Renal cortex interstitium (tissue), 15 donors: ENCODE data around the gene CENPA. TPM values are rescaled to one million over a fixed set of nuclear protein-coding genes. Genes with fewer than 3 reads are reported as not detected.
"Not testable (repeated sequence)": the region's sequence is repeated elsewhere in the genome, so short reads cannot be mapped to it uniquely, and the experiment has no call there.

Experiments
- DNase-seq, 11 donors: peaks; one replicate each; pipeline ENCODE4 v3.0.0-alpha.2; 2013; ENCODE audit warnings: low read depth in 9 of 11, low spot score in 4 of 11; ENCODE audit errors: extremely low read depth in 1 of 11
- long read RNA-seq, 16 experiments: transcript quantifications; one replicate each; lab custom pipeline, GENCODE V29; 2026
- polyA plus RNA-seq, 3 donors: library from polyadenylated mRNA; unstranded; fragments of 120-200 nt; gene quantifications; one replicate each; pipeline ENCODE4 v1.2.1, GENCODE V29; 2013; ENCODE audit not compliant: insufficient read length in 3 of 3

CENPA gene
- 10 to 100 TPM; 12.1 to 17.2 (median 17.2) TPM for polyA plus RNA-seq
- long read RNA-seq, donor 1, transcript CENPA-202 (5 exons, 1,452 nt) = major isoform, 5 of 8 reads
- long read RNA-seq, donor 1, partial matches to known transcripts = 0 of 8 reads
- long read RNA-seq, donor 1, other reads (novel, unspliced or antisense) = 0 of 8 reads
- long read RNA-seq, donor 2, partial matches to known transcripts = 0 of 4 reads
- long read RNA-seq, donor 2, other reads (novel, unspliced or antisense) = 0 of 4 reads
- long read RNA-seq, donor 3, transcript CENPA-202 (5 exons, 1,452 nt) = major isoform, 5 of 6 reads
- long read RNA-seq, donor 3, partial matches to known transcripts = 0 of 6 reads
- long read RNA-seq, donor 3, other reads (novel, unspliced or antisense) = 0 of 6 reads
- long read RNA-seq, donor 4, partial matches to known transcripts = 0 of 2 reads
- long read RNA-seq, donor 4, other reads (novel, unspliced or antisense) = 0 of 2 reads
- long read RNA-seq, donor 5 = 0 reads
- long read RNA-seq, donor 6, transcript CENPA-202 (5 exons, 1,452 nt) = major isoform, 5 of 6 reads
- long read RNA-seq, donor 6, partial matches to known transcripts = 0 of 6 reads
- long read RNA-seq, donor 6, other reads (novel, unspliced or antisense) = 0 of 6 reads
- long read RNA-seq, donor 7, transcript CENPA-202 (5 exons, 1,452 nt) = major isoform, 10 of 12 reads
- long read RNA-seq, donor 7, partial matches to known transcripts = 0 of 12 reads
- long read RNA-seq, donor 7, other reads (novel, unspliced or antisense) = 0 of 12 reads
- long read RNA-seq, donor 8, transcript CENPA-202 (5 exons, 1,452 nt) = major isoform, 7 of 10 reads
- long read RNA-seq, donor 8, partial matches to known transcripts = 0 of 10 reads
- long read RNA-seq, donor 8, other reads (novel, unspliced or antisense) = 0 of 10 reads
- long read RNA-seq, donor 9, transcript CENPA-202 (5 exons, 1,452 nt) = major isoform, 5 of 5 reads
- long read RNA-seq, donor 9, partial matches to known transcripts = 0 of 5 reads
- long read RNA-seq, donor 9, other reads (novel, unspliced or antisense) = 0 of 5 reads
- long read RNA-seq, donor 10, partial matches to known transcripts = 8 of 13 reads
- long read RNA-seq, donor 10, other reads (novel, unspliced or antisense) = 0 of 13 reads
- long read RNA-seq, donor 11, partial matches to known transcripts = 0 of 5 reads
- long read RNA-seq, donor 11, other reads (novel, unspliced or antisense) = 0 of 5 reads
- long read RNA-seq, donor 12, partial matches to known transcripts = 0 of 2 reads
- long read RNA-seq, donor 12, other reads (novel, unspliced or antisense) = 0 of 2 reads
- long read RNA-seq, donor 13, transcript CENPA-202 (5 exons, 1,452 nt) = major isoform, 10 of 21 reads
- long read RNA-seq, donor 13, partial matches to known transcripts = 10 of 21 reads
- long read RNA-seq, donor 13, other reads (novel, unspliced or antisense) = 0 of 21 reads
- long read RNA-seq, donor 14, partial matches to known transcripts = 0 of 6 reads
- long read RNA-seq, donor 14, other reads (novel, unspliced or antisense) = 0 of 6 reads
- long read RNA-seq, donor 15, partial matches to known transcripts = 0 of 4 reads
- long read RNA-seq, donor 15, other reads (novel, unspliced or antisense) = 0 of 4 reads
- long read RNA-seq, donor 16, transcript CENPA-202 (5 exons, 1,452 nt) = major isoform, 10 of 11 reads
- long read RNA-seq, donor 16, partial matches to known transcripts = 0 of 11 reads
- long read RNA-seq, donor 16, other reads (novel, unspliced or antisense) = 0 of 11 reads

DNA sequence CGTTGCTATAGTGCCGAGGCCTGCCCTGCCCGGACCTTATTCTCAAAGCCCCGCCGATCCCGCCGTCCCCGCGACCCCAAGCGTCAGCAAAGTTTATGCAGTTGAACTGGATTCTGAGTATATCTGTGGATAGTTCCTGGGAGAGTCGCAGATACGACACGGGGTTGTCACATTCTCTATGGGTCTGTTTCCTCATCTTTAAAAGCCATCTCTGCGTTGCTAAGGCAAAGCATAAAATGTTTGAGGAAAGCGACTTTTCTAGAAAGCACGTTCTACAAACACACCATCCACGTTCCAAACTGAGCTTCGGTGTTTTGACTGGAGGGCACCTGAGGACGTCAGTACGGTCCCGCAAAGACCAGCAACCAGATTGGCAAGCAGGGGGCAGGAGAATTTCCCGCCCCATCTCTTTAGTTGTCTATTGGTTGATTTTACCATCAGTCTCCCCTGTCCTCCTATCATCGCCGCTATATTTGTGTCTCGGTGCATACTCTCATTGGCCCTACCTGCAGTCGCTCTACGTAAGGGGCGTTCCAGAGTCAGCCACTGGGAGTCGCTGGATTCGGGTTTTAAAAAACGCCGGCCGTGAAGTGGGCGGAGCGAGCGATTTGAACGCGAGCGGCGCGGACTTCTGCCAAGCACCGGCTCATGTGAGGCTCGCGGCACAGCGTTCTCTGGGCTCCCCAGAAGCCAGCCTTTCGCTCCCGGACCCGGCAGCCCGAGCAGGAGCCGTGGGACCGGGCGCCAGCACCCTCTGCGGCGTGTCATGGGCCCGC lies at the start of gene CENPA:
Gene CENPA, plus strand, starts transcription at position 626 of the 776 bp plus-strand sequence. Its CDS starts 141 bp downstream, at position 767.
- peak; percentile 96 to 99 (median 99) for DNase-seq

DNA sequence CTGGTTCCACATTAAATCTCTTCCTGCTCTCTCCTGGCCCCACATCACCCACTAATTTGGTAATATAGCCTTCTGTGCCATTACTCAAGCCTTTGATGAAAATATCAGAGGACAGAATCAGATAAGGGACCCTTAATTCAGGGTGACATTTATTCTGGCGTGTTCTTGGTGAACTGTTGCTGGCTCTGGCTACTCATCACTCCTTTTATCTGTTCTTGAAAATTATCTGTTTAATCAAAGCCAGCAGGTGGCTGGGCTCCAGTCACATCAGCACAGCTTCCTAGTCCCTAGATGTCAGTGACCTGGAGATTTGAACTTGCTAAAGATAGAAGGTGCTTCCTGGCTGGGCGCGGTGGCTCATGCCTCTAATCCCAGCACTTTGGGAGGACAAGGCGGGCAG lies 48.6 kb upstream of the CENPA start:
- no peak for DNase-seq

DNA sequence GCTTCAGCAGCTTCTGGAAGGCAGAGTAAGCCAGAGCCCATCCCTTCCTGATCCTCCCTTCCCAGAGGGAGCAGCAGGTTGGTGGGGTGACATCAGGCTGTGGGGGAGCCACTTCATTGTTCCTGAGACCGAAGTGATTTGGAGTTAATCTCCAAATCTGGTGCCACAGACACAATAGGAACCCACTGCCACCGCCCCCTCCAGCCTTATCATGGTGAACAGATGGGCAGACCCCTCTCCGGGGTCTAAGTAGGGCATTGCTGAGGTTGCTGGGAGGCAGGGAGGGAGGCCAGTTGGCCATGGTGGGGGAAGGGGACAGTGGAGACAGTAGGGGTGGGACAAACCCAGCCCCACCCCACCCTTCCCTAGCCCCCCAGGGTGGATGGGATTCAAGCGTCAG lies 47.4 kb upstream of the CENPA start:
- no peak for DNase-seq

DNA sequence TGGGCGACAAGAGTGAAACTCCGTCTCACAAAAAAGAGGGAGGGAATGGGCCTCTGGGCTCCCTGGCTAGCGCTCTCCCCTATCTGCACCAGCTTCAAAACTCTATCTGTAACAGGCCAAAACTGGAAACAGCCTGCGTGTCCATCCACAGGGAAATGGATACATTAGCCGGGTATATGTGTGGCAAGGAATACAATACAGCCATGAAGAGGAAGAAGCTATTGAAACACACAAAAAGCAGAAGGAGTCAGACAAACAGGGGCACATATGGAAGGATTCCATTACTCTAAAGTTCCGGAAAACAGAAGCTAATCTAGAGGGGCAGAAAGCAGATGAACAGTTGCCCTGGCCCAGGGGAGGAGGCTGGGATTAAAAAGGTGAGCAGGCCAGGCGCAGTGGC lies 46.3 kb upstream of the CENPA start:
- DNase-seq = no peak

DNA sequence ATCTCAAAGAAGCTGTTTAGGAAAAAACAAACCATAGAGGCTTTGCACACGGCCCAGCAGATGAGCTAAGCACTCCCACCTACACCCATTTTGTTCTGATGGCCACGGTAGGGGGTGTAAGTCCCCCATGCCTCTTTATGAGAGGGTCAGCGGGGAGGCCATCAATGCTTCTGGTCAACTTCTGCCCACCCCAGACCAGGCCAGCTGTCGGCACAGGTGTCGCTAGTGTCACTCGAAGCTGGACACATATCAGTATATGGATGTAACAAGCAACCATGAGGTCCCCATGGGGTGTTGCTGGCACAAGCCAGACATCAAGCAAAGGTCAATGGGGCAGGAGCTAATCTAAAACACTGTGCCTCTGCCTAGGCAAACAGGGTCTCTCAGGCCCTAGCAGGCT lies 45.5 kb upstream of the CENPA start:
- no peak for DNase-seq

DNA sequence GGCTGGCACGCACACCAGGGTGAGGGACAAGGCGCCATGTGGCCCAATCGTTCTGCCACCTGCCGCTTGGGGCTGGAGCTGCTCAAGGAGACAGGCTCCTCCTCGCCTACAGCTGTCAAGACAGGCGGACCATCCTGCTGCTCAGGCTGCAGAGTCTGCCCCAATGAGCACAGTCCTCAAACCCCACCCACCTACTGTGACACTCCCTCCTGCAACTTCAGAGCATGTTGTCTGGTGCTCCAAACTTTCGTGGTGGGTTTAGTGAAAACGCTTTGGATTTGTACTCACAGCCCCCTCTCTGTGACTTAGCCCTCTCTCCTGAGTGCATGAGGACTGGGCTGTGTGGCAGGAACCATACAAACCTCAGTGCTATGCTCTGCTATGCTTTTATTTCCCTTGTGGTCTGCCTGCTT lies 45.0 kb upstream of the CENPA start:
- DNase-seq = no peak

DNA sequence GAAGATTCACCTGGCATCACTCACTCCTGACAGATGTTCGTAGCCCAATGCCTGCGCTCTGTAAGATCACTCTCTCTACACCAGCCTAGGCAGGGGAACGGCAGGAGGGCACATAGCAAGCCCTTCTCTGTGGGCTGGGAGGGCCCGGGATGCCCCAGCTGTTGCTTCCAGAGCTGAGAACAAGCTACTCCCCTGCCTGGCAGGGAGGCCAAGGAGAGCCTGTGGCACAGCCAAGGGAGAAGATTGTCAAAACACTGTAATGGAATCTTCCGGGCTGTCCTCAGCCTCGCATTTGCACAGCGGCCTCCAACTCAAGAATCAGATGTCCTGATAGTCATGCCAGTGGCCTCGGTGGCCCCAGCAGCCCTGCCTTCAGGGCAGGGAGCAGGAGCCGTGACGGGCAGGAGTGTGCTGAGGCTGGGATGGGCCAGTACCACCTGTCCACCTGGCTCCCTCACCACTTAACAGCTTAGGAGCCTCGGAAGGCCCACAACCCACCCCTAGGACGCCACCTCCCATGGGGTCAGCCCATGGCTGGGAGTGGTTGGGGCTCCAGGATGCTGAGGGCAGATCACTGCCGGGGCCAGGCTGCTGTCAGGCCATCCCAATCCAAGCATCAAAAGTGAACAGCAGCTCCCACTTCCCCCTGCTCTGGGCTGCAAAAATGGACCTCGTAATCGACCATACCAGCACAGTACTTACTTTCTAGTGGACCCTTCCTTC lies 43.6 kb upstream of the CENPA start:
- no peak for DNase-seq

DNA sequence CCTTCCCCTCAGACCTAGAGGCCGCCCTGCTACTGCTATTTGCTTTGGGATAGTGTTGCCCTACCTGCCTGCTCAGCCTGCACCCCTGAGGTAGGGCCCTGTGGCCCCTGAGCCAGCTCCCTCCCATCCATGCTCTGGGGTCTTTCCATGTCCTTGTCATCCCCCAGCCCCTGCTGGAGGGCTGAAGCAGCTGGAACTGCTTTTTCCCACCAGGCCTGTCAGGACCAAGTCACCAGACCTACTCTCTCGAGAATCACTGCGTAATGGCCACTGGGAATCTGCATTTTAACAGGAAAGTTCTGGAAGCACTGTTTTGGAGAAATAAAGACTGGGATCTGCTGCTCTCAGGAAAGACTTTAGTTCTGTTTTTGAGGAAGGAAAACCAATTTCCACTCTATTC lies 42.0 kb upstream of the CENPA start:
- DNase-seq = no peak

DNA sequence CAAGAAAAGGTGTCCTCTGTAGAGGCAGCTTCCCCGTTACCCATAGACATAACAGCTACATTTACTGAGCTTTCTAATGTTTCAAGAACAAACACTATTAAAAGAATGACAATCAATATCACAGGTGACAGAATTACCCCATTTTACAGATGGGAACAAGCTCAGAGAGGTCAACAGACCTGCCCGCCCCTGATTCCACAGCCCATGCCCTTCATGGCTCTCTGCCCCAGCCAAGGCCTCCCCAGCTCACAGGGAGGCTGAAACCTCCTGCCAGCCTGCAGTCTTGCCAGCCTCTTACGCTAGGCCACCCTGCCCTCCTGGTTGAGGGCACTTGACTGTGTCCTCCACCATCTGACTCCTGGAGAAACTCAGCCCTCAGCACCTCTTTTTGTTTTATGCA lies 40.9 kb upstream of the CENPA start:
- no peak for DNase-seq

DNA sequence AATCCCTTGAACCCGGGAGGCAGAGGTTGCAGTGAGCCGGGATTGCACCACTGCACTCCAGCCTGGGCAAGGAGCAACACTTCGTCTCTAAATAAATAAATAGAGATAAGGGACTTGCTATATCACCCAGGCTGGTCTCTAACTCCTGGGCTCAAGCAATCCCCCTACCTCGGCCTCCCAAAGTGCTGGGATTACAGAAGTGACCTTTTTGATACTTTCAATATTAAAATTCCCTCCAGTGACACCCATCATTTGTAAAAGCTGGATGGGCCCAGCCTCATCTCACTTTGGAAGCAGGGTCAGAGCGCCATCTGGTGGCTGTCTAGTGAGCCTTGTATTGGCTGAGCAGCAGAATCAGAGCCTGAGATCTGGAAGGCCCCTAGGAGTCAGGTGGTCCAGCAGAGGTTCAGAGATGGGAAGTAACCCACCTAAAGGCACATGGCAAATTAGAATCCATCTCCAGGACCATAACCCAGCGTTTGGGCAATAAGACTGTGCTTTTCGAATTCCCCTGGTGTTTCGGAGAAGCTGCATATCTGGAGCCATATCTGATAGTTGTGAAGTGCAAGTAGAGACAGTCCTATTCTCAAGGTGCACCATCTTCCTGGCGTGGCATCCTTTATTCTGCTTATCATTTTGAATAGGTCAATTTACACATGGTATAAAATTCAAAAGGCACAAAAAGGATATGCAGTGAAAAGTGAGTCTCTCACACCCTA lies 40.1 kb upstream of the CENPA start:
- DNase-seq = peak in 10 of 11 donors; percentile 53 to 82 (median 65)

DNA sequence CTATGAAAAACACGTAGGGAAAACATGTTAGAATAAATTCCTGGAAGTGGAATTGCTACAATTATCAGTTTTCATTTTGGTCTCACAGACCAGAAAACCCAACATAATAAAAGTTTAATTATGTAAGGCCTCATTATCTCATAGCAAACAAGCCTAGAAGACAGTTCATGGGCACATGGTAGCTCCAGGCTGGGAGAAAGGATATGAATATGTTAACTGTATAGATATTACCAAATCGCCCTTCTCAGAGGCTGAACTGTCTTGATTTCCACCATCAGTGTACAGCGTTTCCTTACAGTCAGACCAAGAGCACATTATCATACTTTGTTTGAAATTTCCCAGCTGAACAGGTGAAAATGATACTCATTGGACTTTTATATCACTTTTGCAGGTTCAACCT lies 38.9 kb upstream of the CENPA start:
- DNase-seq = no peak

DNA sequence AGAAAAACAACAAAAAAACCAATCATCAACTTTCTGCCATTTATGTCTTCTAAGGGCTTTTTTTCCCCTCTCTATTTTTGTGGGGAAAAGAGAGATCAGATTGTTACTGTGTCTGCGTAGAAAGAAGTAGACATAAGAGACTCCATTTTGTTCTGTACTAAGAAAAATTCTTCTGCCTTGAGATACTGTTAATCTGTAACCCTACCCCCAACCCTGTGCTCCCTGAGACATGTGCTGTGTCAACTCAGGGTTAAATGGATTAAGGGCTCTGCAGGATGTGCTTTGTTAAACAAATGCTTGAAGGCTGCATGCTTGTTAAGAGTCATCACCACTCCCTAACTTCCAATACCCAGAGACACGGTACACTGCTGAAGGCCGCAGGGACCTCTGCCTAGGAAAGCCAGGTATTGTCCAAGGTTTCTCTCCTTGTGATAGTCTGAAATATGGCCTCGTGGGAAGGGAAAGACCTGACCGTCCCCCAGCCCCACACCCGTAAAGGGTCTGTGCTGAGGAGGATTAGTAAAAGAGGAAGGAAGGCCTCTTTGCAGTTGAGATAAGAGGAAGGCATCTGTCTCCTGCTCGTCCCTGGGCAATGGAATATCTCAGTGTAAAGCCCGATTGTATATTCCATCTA lies 36.0 kb upstream of the CENPA start:
- DNase-seq = not testable (repeated sequence)

DNA sequence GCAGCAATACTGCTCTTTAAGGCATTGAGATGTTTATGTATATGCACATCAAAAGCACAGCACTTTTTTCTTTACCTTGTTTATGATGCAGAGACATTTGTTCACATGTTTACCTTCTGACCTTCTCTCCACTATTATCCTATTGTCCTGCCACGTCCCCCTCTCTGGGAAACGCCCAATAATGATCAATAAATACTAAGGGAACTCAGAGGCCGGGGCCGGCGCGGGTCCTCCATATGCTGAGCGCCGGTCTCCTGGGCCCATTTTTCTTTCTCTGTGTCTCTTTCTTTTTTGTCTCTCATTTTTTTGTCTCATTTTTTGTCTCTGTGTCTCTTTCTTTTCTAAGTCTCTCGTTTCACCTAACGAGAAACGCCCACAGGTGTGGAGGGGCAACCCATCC lies 35.4 kb upstream of the CENPA start:
- not testable (repeated sequence) for DNase-seq

DNA sequence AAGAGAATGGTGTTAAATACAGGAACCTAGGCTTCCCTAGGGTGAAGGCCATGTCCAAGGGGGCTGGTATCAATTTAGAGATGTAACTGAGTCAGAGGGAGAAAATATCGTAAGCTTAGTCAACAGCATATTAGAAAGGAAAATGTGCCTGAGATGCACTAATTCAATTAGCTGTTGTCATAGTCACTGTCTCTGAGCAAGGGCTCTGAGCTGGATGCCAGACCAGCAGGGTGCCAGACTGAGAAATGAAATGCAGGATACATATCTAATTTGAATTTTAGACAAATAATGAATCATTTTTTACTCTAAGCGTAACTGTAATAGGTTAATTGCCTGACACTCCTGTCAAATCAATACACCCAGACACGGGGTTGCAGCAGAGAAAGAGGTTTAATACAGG lies 33.2 kb upstream of the CENPA start:
- DNase-seq = no peak

DNA sequence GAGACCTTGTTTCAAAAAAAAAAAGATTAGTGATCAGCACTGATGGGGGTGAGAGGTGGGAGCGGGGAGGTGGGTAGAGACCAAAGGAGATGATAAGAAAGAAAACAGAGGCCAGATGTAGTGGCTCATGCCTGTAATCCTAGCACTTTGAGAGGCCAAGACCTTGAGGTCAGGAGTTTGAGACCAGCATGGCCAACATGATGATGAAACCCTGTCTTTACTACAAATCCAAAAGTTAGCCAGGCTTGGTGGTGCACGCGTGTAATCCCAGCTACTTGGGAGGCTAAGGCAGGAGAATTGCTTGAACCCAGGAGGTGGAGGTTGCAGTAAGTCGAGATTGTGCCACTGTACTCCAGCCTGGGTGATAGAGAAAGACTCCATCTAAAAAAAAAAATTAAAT lies 31.3 kb upstream of the CENPA start:
- no peak for DNase-seq
